ENCODE data around the gene BBX.

Gene BBX

DNA sequence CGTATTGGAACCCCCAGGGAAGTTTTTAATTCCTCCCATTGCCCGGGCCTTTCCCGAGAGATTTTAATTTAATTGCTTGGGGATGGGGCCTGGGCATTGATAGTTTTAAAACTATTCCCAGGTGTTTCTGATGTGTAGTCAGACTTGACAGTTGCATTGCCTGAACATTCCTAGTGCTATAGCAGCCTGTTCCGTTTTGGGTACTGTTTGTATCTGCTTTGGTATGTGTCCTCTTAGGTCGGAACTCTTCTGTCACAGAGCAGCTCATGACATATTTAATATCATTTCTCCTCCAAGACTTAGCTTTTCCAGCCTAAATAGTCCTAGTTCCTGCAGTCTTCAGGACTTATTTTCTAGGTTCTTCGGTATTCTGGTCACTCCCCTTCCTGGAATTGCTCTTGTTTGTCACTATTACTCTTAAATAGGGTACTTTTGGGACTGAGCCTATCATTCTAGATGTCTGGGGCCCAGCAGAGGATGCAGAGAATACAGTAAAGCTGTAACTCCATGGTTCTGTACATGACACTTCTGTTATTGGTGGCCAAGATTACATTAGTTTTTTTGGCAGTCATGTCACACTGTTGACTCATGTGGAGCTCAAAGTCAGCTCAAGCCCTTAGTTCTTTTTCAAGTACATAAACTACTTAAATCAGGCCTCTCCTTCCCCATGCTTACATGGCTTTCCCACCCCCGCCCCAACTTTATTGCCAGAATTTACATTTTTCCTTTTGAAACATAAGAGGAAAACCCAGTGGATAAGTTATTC lies 81.5 kb downstream of the BBX start:
- DNase-seq: no peak

GRCh38 chr3:107611775-107612469 lies 89.2 kb downstream of the BBX start:
- no peak for DNase-seq

GRCh38 chr3:107612664-107613084 lies 89.9 kb downstream of the BBX start:
- DNase-seq: no peak

DNA sequence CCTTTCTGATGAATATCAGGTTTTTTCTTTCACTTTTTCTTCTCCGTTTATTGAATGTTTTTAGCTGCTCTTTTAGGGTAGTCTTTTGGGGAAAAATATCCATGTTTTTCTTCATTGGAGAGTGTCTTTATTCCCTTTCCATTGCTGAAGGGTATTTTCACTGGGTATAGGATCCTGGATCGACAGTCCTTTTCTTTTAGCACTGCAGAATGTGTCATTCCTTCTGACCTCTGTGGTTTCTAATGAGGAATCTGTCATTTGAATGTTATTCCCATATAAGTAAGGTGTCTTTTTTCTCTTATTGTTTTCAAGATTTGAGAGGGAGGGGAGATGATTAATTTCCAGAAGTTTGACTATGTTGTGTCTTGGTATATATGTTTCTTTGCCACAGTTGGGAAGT lies 96.8 kb downstream of the BBX start:
- no peak for DNase-seq

DNA sequence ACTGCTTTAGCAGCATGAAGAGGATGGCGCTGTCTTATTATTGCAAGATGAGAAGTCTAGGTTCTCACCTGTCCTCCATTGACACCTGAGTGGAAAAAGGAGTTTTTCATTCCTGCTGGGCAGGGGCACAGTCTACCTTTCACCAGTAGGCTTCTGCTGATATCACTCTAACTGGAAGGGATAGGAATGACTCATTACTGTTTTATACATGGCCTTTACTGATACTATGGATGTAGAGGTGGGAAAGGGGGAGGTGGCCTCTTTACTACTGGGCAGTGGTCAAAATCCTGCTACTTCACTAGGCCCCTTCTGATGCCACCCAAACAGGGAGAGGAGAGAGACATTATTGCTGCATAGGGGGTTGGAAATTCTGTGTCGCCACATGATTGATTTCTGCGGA lies 97.8 kb downstream of the BBX start:
- DNase-seq: no peak

- no peak for DNase-seq
Measured at GRCh38 chr3:107621465-107621864, 98.7 kb downstream of the BBX start.

DNA sequence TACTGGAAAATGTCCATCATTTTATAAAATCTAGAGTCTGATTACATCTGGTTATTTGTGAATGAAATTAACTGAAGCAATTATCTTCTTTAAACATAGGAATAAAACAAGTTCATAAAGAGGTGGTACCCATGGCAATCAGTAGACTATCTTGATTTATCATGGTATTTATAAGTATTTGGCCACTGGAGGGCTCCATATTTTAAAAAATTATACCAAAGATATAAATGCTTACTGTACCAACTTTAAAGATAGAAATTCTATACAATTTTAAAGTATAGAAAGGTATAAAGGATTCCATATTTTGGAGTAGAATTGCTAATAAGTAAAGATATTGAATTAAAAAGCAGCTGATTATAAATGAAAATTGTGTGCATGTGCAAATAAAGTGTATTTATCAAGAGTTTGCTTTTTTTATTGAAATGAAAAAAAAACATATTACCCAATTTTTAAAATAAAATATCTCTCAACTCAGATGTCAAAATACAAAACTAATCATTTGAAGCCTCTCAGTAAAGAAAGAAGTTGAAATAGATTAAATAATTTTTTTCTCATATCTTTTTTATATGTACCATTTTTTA lies 105.3 kb downstream of the BBX start:
- DNase-seq: no peak

DNA sequence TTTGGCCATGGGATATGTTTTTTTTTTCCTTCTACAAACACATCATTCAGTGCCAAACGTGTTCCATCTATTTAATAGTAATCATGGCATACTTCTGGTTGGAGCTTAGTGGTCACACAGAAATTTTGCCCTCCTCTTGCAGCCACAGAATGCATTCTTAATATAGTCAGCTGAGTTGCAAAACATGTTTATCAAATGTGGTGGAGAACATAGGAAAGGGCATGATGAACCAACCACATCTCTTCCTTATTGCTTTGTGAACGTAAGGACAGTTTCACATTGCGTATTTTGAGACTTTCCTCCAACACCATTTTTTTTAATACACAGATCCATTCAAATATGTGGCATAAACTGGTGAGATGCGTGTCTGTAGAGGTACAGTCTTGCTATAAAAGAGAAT lies 106.8 kb downstream of the BBX start:
- DNase-seq: no peak

- no peak for DNase-seq
Measured at GRCh38 chr3:107630779-107631178, 108.0 kb downstream of the BBX start.

DNA sequence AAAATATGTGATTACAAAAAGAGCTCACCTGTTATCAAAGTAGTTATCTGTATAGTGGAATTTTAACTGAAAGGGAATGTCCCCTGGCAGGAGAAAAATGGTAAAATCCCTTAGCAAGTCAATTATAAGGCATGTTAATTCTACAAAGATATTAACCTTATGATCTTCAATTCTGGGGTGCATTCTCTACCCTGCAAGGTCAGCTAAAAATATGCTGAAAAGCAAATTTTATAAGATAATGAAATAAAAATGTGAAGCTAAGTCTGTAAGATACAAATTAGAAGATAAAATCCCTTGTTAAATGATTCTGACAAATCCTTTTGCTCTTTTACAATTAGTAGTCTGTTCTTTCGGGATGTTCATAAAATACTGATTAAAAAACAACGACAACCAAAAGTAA lies 109.8 kb downstream of the BBX start:
- DNase-seq: no peak

DNA sequence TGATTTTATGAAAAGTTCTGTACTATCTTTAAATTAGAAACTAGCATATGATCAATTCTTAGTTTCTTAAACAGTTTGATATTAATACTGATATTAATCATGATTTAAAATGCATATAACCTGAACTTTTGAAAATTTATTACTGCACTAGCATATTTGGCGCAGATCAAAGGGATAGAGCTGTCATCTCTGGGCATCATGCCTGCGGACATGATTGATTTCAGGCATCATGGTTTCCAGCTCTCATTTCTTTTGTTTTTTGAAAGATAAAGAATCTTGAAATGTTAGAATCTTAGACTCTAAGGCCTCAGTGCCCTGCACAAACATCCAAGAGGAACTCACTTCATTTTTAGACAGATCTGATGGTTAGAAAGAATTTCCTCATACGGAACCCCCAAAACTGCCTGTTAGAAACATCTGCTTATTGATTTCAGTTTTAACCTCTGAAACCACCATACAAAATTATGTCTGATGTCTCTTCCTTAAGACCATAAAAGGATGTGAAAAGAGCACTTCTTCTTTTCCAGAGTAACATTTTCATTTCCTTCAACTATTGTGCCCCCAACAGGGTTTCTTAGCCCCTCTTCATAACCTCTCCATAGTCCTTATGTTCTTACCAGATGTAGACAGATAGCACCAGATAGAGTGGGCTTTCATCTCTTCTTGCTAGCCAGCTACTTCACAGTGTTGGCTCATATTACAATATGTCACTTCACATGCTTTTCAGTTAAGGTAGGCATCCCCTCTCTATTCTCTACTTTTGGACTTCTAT lies 110.8 kb downstream of the BBX start:
- no peak for DNase-seq

DNA sequence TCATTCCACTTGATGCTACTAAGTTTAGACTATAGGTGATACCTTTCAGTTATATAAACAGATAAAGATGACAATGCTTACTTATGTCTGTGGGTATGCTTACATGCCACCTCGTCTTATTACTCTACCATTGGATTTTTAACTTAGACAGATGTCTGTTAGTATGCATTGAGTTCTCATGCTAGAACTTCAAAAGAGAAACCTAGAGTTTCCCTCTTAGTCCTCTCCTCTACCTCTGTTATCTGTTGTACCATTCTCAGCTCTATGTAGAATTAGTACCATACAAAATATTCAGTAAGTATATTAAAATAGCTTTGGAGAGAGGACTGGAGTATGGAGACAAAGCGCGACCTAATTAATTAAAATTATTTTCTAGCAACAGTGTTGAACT lies 111.3 kb downstream of the BBX start:
- no peak for DNase-seq

DNA sequence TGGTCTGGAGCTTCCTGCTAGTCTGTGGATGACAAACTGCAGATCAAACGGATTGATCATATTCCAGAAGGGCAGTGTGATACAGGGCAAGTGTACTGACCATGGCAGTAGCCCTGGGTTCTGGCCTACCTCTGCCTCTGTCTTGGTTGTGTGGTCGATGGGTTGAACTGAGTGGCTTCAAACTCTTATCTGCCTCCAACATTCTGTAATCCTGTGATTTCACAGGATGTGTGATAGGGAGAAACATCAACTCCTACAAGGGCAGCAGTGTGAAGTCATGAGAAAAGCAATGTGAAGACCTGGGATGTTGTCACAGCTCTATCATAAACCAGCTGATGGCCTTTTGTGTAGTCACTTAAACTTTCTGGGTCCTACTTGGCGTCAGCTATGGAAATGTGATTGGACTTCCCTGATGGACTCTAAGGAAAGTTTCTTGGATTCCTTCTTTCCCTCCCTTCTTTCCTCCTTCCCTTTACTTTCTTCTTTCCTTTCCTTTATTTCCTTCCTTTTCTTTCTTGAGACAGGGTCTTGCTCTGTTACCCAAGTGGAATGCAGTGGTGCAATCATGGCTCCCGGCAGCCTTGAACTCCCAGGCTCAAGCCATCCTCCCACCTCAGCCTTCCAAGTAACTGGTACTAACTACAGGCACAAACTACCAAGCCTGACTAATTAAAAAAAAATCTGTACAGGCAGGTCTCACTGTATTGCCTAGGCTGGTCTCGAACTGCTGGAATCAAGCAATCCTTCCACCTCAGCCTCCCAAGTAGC lies 114.8 kb downstream of the BBX start:
- DNase-seq: no peak

DNA sequence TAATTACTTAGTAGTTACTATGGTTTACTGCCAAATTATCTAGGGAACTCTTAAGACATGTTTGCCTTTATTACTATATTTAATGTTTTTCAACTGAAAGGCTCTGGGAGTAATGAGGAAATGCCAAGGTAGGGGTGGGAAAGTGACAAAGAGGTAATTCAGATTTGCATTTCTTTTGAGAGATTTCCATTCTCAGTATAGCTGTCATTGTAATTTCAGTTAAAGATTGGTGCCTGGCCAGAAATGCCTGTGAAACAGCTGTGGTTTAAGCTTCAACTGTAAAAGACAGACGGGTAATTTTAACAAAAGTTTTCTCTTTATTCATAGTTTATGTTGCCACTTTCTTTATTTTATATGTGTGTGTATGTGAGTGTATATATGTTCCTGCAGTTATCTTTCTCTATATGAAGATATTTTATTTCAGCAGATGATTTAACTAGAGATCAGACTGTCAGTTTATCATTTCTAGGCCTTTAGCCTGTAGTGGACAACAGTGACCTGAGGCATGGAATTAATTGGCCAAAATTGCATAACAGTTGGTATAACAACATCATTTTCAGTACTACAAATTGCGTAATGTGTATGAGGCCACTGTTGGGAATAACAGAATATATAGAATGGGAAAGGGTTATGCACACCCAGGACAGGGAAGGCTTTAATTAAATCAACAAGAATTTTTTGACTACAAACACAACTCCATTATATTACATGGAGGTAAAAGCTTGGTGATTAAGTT lies 119.0 kb downstream of the BBX start:
- DNase-seq: no peak

GRCh38 chr3:107643038-107643883 lies 120.5 kb downstream of the BBX start:
- no peak for DNase-seq

GRCh38 chr3:107644631-107645030 lies 121.9 kb downstream of the BBX start:
- DNase-seq: no peak

GRCh38 chr3:107650788-107651187 lies 128.0 kb downstream of the BBX start:
- no peak for DNase-seq

DNA sequence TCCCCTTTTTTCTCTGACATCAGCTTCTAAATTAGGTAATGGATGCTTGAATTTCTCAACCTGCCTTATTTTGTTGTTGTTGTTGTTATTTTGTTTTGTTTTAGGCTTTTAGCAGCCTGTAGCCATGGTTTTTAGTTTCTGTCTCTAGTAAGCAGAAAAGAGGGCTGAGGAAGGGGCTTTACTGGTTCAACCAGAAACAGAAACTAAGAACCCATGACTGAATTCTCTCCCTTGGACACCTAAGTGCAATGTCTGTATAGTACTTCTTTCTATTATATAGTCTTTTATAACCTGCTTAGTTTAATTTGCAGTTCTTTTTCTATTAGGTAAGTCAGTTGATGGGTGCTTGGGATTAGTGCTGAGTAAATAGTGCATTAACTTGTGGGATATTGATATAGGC lies 129.0 kb downstream of the BBX start:
- no peak for DNase-seq

GRCh38 chr3:107654218-107654617 lies 131.5 kb downstream of the BBX start:
- no peak for DNase-seq

DNA sequence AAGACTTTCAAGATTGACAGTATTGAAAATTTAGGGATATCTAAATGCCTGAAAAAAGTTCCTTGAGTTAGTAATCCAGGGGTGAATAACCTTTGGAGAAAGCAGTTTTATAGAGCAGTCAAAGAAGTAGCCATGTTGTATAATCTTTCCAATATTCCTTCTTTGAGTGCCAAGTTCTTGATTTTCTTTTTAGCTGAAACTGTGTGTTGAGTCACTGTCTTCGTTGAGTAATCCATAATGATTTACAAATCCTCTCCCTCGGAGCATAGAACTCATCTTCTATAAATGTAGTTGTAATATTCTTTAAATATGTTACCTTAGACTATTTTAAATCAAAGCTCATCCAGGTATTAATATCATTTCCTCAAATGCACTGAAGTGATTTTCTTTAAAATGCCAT lies 135.2 kb downstream of the BBX start:
- no peak for DNase-seq
